Cardiac muscle cell (in vitro differentiated cells and primary cell): ENCODE measurements around the gene SLC9B2. TPM values are rescaled to one million over a fixed set of nuclear protein-coding genes. Genes with fewer than 3 reads are reported as not detected.

Experiments
- DNase-seq, 2 donors: peaks; one replicate each; pipeline versions ENCODE4 v3.0.0 to v3.0.0-alpha.2; 2010 to 2017; ENCODE audit warnings: low read depth in 1 of 2, low spot score in 1 of 2
- H3K27ac ChIP-seq: fragments of 200-600 bp; sonication (generic); 2 replicates; pipeline ENCODE4 v1.5.1; 2016
- H3K27me3 ChIP-seq: fragments of 200-600 bp; sonication (generic); 2 replicates; pipeline ENCODE4 v1.6.0; 2016; ENCODE audit warnings: control low read depth
- H3K36me3 ChIP-seq: fragments of 200-600 bp; sonication (generic); 2 replicates; pipeline ENCODE4 v1.5.1; 2016; ENCODE audit warnings: control low read depth
- H3K4me1 ChIP-seq: fragments of 200-600 bp; sonication (generic); 2 replicates; pipeline ENCODE4 v1.8.1; 2017; ENCODE audit warnings: low read depth, mild to moderate bottlenecking, mixed run types
- H3K4me3 ChIP-seq: fragments of 200-600 bp; sonication (generic); 2 replicates; pipeline ENCODE4 v1.5.1; 2016; ENCODE audit warnings: mild to moderate bottlenecking
- H3K9me3 ChIP-seq: fragments of 200-600 bp; sonication (generic); 2 replicates; pipeline ENCODE4 v1.5.1; 2017; ENCODE audit warnings: low read depth, mild to moderate bottlenecking, control low read depth
- polyA plus RNA-seq: library from polyadenylated mRNA; unstranded; fragments of >200 nt; fragmentation: Nextera tagmentation; extraction: Ambion mirVana; gene quantifications from 2 replicates; pipeline ENCODE4 v1.2.1, GENCODE V29; 2016
- total RNA-seq: library from RNA; depleted of rRNA; stranded (reverse); fragments of >200 nt; gene quantifications from 2 replicates; pipeline ENCODE4 v1.2.3, GENCODE V29; 2016
- TF ChIP-seq, protein P1 (sequence below): IDR thresholded peaks from 2 replicates; pipeline ENCODE4 v1.5.1; 2012; ENCODE audit warnings: low read depth, mild to moderate bottlenecking, low read length

SLC9B2 gene
- total and polyA plus RNA-seq, 2 experiments from 2014 or later, result 14.5 to 19.1 TPM

DNA sequence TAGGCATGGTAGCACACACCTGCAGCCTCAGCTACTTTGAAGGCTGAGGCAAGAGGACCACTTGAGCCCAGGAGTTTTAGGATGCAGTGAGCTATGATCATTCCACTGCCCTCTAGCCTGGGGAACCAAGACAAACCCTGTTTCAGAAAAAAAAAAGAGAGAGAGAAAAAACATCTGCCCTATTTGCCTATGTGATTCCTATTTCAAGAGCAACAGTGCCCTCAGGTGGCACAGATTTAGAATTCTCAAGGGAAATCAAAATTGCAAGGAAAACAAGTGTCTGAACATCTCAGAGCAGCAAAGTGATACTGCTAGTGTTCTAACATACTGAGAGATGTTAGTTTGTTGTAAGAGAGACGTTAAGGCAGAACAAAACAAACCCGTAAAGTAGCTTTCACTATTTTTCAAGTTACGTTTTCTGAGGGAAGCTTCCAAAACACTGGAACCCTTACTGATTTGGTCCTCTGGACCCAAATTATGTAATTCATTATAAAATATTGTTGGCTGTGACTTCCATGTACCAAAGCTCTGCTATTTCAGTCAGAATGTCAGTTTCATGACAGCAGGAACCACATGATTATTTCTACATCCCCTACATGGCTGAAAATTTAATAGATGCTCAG is 15.2 kb upstream of the SLC9B2 start:
- no peaks in the 10 kb centered on the region for H3K9me3 ChIP-seq
- no peaks in the 10 kb centered on the region for H3K4me1 ChIP-seq
- H3K36me3 ChIP-seq, result peaks cover 49% of the 10 kb centered on the region
- TF ChIP-seq, protein P1, sequence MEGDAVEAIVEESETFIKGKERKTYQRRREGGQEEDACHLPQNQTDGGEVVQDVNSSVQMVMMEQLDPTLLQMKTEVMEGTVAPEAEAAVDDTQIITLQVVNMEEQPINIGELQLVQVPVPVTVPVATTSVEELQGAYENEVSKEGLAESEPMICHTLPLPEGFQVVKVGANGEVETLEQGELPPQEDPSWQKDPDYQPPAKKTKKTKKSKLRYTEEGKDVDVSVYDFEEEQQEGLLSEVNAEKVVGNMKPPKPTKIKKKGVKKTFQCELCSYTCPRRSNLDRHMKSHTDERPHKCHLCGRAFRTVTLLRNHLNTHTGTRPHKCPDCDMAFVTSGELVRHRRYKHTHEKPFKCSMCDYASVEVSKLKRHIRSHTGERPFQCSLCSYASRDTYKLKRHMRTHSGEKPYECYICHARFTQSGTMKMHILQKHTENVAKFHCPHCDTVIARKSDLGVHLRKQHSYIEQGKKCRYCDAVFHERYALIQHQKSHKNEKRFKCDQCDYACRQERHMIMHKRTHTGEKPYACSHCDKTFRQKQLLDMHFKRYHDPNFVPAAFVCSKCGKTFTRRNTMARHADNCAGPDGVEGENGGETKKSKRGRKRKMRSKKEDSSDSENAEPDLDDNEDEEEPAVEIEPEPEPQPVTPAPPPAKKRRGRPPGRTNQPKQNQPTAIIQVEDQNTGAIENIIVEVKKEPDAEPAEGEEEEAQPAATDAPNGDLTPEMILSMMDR, result peak; percentile 43
- no peak overlapping the region for H3K27ac ChIP-seq
- H3K27me3 ChIP-seq, result no peaks in the 10 kb centered on the region
- DNase-seq, result peak; percentile 59 to 74
- no peak overlapping the region for H3K4me3 ChIP-seq

DNA sequence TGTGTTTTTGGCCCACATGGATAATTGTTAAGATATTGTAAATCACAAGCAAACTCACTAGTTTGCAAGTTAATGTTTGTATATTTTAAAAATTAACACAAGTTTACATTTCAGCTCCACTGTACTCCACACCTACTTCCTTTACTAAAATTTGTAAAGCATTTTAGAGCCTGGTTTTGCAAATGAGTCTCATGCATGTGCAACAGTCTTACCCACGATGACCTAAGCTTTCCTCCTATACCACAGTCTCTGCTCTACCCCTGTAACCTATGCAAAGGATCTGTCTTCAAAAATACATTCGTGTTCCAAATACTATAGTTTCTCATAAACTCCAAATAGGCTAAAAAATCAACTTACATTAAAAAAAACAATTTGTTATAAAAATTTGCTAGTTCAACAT is 12.9 kb upstream of the SLC9B2 start:
- no peak for DNase-seq
- H3K4me3 ChIP-seq, result no peak overlapping the region
- H3K4me1 ChIP-seq, result no peaks in the 10 kb centered on the region
- TF ChIP-seq, protein P1, result no peak
- H3K9me3 ChIP-seq, result no peaks in the 10 kb centered on the region
- H3K27me3 ChIP-seq, result no peaks in the 10 kb centered on the region
- no peak overlapping the region for H3K27ac ChIP-seq
- peaks cover 68% of the 10 kb centered on the region for H3K36me3 ChIP-seq

DNA sequence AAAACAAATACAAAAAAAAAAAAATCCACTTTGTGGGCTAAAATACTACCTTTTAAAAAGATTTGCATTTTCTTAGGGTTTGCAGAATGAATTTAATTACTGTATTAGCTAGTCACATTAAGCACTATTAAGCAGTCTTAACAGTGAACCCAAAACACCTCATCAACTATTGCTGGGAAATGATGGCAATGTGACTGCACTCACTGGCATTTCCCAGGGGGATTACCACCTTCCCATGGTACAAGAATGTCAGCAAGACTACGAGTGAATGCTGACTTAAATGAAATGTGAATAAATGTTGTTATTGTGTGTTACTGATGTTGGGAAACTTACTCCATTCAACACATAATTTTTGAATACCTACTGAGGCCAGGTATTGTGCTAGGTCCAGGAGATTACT is 10.0 kb upstream of the SLC9B2 start:
- H3K4me1 ChIP-seq, result no peaks in the 10 kb centered on the region
- DNase-seq, result no peak
- H3K4me3 ChIP-seq, result no peak overlapping the region
- no peaks in the 10 kb centered on the region for H3K27me3 ChIP-seq
- H3K9me3 ChIP-seq, result no peaks in the 10 kb centered on the region
- H3K27ac ChIP-seq, result no peak overlapping the region
- TF ChIP-seq, protein P1, result no peak
- peaks cover 66% of the 10 kb centered on the region for H3K36me3 ChIP-seq

DNA sequence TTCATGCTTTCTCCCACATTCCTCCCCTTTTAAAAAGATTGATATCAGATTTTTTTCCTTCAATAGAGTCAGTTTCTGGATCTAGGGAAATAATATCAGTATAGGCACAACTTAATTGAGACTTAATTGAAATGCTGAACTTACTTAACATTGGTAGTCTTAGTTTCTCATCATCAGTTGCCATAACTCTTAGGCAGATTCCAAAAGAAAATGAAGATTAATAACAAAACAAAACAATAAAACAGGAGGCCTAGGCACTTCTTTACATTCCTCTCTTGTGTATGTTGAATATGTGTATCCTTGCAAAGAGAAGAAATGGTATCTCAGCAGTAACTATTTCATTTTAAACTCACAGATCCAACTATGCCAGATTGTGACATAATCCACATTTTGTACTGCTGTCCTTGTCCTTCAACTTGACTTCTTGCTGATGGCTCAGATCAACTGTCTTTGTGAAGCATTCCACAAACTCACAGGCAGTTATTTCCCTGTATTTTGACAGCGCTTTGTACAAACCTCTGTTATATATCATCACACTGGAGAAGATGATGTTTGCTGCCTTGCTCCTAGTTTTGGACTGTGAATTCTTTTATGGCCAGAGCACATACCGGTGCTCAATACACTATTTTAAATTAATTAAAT is 9.1 kb upstream of the SLC9B2 start:
- no peak overlapping the region for H3K27ac ChIP-seq
- no peaks in the 10 kb centered on the region for H3K27me3 ChIP-seq
- peaks cover 62% of the 10 kb centered on the region for H3K36me3 ChIP-seq
- H3K4me3 ChIP-seq, result no peak overlapping the region
- H3K4me1 ChIP-seq, result no peaks in the 10 kb centered on the region
- TF ChIP-seq, protein P1, result no peak
- no peaks in the 10 kb centered on the region for H3K9me3 ChIP-seq
- DNase-seq, result no peak

DNA sequence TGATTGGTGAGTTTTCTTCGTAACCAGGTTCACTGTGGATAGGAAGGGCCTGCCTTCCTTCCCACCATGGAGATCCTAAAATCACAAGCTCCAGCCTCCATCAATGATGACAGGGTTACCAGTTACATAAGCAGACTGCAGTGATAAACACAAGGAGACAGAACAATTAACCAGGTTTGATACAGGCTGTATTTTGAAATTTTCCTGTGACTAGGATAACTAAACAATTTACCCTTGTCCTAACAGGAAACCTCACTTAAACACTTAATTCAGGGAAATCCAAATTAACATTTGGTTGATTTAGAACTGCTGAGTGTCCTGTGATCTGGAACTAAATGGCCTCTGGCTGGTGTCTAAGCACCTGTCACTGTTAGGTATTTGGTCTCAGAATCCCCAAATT is 3.1 kb upstream of the SLC9B2 start:
- H3K4me1 ChIP-seq, result peaks cover 6% of the 10 kb centered on the region
- DNase-seq, result no peak
- H3K27ac ChIP-seq, result no peak overlapping the region
- H3K4me3 ChIP-seq, result no peak overlapping the region
- peaks cover 12% of the 10 kb centered on the region for H3K36me3 ChIP-seq
- TF ChIP-seq, protein P1, result no peak
- no peaks in the 10 kb centered on the region for H3K27me3 ChIP-seq
- H3K9me3 ChIP-seq, result no peaks in the 10 kb centered on the region
